A549 (cell line): ENCODE data around the gene UBE2S. TPM values are rescaled to one million over a fixed set of nuclear protein-coding genes. Genes with fewer than 3 reads are reported as not detected.
A peak's percentile ranks its signal among the peaks of the same experiment; 100 is the strongest.

Experiments
- ATAC-seq, 2 experiments: fragments of 200-7000 bp in 1 of 2; fragments of >200 bp in 1 of 2; cut with Nextera tagmentation in 1 of 2; cut with Tn5 transposase in 1 of 2; 3 replicates each; pipeline versions ENCODE4 v1.8.0 to v1.9.1; 2018 to 2020; ENCODE audit warnings: mild to moderate bottlenecking in 1 of 2, moderate library complexity in 1 of 2
- CTCF ChIA-PET: fragments of 300-600 bp; sonication (Branson Sonifier 250); formaldehyde crosslinking; extraction: SDS; loops from one replicate; lab custom pipeline; 2021; ENCODE audit warnings: antibody characterized with exemption, inconsistent platforms; lab: Yijun Ruan, JAX
- POLR2A ChIA-PET: fragments of 350-600 bp; formaldehyde crosslinking; extraction: SDS; loops from one replicate; lab custom pipeline; 2021; ENCODE audit warnings: antibody characterized with exemption, inconsistent platforms; lab: Yijun Ruan, JAX
- DNase-seq, 2 experiments: peaks; one replicate each; pipeline versions ENCODE4 v3.0.0 to v3.0.0-alpha.2; 2011 to 2016; ENCODE audit warnings: low read depth in 1 of 2, low spot score in 1 of 2
- FAIRE-seq: peaks from 2 replicates; lab custom pipeline; 2011; peaks lifted over from hg19 to GRCh38; lab: Jason Lieb, UNC
- H3K27ac ChIP-seq, 2 experiments: fragments of >200 bp; sonication (Bioruptor Twin); formaldehyde crosslinking; 3 replicates each; pipeline ENCODE4 v1.5.1; 2016 to 2017
- H3K4me1 ChIP-seq: fragments of >200 bp; sonication (Bioruptor Twin); formaldehyde crosslinking; 3 replicates; pipeline ENCODE4 v1.6.1; 2016
- H3K4me2 ChIP-seq: fragments of >200 bp; sonication (Bioruptor Twin); formaldehyde crosslinking; 3 replicates; pipeline ENCODE4 v1.6.1; 2016
- H3K4me3 ChIP-seq: fragments of >200 bp; sonication (Bioruptor Twin); formaldehyde crosslinking; 3 replicates; pipeline ENCODE4 v1.5.1; 2016
- H3K9me3 ChIP-seq: fragments of >200 bp; sonication (Bioruptor Twin); formaldehyde crosslinking; 3 replicates; pipeline ENCODE4 v1.6.1; 2016
- EHMT2 ChIP-seq: fragments of 200-600 bp; sonication (generic); IDR thresholded peaks from 2 replicates; pipeline ENCODE4 v1.6.1; 2016; ENCODE audit warnings: antibody characterized with exemption, low read depth, mild to moderate bottlenecking, moderate library complexity
- EP300 ChIP-seq, 2 experiments: fragments of >200 bp; sonication (Bioruptor Twin); formaldehyde crosslinking; IDR thresholded peaks; 2 replicates in 1 of 2; 3 replicates in 1 of 2; pipeline ENCODE4 v1.6.1; 2016 to 2017
- FOSB ChIP-seq: fragments of 250-450 bp; sonication (Bioruptor Pico); IDR thresholded peaks from 2 replicates; pipeline ENCODE4 v1.5.0; 2020; ENCODE audit warnings: mild to moderate bottlenecking, moderate library complexity
- HOXB13 ChIP-seq: fragments of 250-450 bp; sonication (Bioruptor Pico); IDR thresholded peaks from 2 replicates; pipeline ENCODE4 v1.5.0; 2020; ENCODE audit warnings: low read depth, mild to moderate bottlenecking, moderate library complexity
- JUN ChIP-seq, 2 experiments: fragments of >200 bp; sonication (Bioruptor Twin); formaldehyde crosslinking; IDR thresholded peaks; 2 replicates in 1 of 2; 3 replicates in 1 of 2; pipeline ENCODE4 v1.6.1; 2016 to 2017
- KDM5A ChIP-seq: fragments of 200-600 bp; sonication (generic); IDR thresholded peaks from 2 replicates; pipeline ENCODE4 v1.6.1; 2016; ENCODE audit warnings: antibody characterized with exemption, mild to moderate bottlenecking
- MAZ ChIP-seq: fragments of 150-350 bp; IDR thresholded peaks from 2 replicates; pipeline ENCODE4 v1.6.1; 2014; ENCODE audit warnings: antibody characterized with exemption, low read depth, low read length, borderline replicate concordance
- NFE2L2 ChIP-seq: fragments of 150-350 bp; conservative IDR thresholded peaks from 2 replicates; pipeline ENCODE4 v1.6.1; 2014; ENCODE audit warnings: low read length
- POLR2A ChIP-seq: IDR thresholded peaks from 2 replicates; pipeline ENCODE4 v1.6.1; 2012; ENCODE audit warnings: mild to moderate bottlenecking, low read length
- RAD21 ChIP-seq, 2 experiments: fragments of >200 bp in 1 of 2; sonication (Bioruptor Twin) in 1 of 2; formaldehyde crosslinking in 1 of 2; IDR thresholded peaks in 1 of 2; conservative IDR thresholded peaks in 1 of 2; 2 replicates in 1 of 2; 3 replicates in 1 of 2; pipeline ENCODE4 v1.6.1; 2012 to 2018; ENCODE audit warnings: inconsistent platforms in 1 of 2
- SREBF2 ChIP-seq: fragments of 450-650 bp; IDR thresholded peaks from 2 replicates; pipeline ENCODE4 v1.6.1; 2014; ENCODE audit warnings: mild to moderate bottlenecking, moderate library complexity
- ZFP36 ChIP-seq: fragments of 450-650 bp; IDR thresholded peaks from 2 replicates; pipeline ENCODE4 v1.6.1; 2014; ENCODE audit warnings: borderline replicate concordance; ENCODE audit not compliant: partially characterized antibody
- ZSCAN20 ChIP-seq: fragments of 250-450 bp; sonication (Bioruptor Pico); IDR thresholded peaks from 2 replicates; pipeline ENCODE4 v1.8.0; 2022; ENCODE audit warnings: mild to moderate bottlenecking, moderate library complexity
- WGBS: methylation state at CpG from one replicate; pipeline ENCODE4 v1.1.6; 2017; ENCODE audit errors: missing lambda C conversion rate; 5-methylcytosine and 5-hydroxymethylcytosine counted together
- polyA plus RNA-seq, 4 experiments: library from polyadenylated mRNA; depleted of rRNA in 3 of 4; stranded (reverse); fragments of >200 nt; fragmentation: RNase III in 1 of 4; extraction: RNeasy Plus Mini Kit Qiagen cat#74134 plus additional on column Dnase treatment in 1 of 4; gene quantifications; 2 replicates in 3 of 4; 3 replicates in 1 of 4; pipeline ENCODE4 v1.2.3, GENCODE V29; 2011 to 2017
- TF ChIP-seq, protein P1 (sequence below): IDR thresholded peaks from 2 replicates; pipeline ENCODE4 v1.6.1; 2012; ENCODE audit warnings: low read depth, borderline replicate concordance
- TF ChIP-seq, protein P2 (sequence below): fragments of 200-600 bp; sonication (generic); IDR thresholded peaks from 2 replicates; pipeline ENCODE4 v1.6.1; 2016; ENCODE audit warnings: antibody characterized with exemption, mild to moderate bottlenecking, moderate library complexity
- TF ChIP-seq, protein P3 (sequence below): fragments of 250-450 bp; sonication (Bioruptor Pico); IDR thresholded peaks from 2 replicates; pipeline ENCODE4 v1.5.0; 2020; ENCODE audit warnings: low read depth, mild to moderate bottlenecking, moderate library complexity
- TF ChIP-seq, protein P4 (sequence below): fragments of 450-650 bp; IDR thresholded peaks from 2 replicates; pipeline ENCODE4 v1.6.1; 2014; ENCODE audit warnings: antibody characterized with exemption
- TF ChIP-seq, protein P5 (sequence below): fragments of >200 bp; sonication (Bioruptor Twin); formaldehyde crosslinking; IDR thresholded peaks from 2 replicates; pipeline ENCODE4 v1.6.1; 2016
- TF ChIP-seq, protein P6 (sequence below): fragments of 250-450 bp; sonication (Bioruptor Pico); IDR thresholded peaks from 2 replicates; pipeline ENCODE4 v1.5.0; 2021; ENCODE audit warnings: mild to moderate bottlenecking, moderate library complexity, borderline replicate concordance
- TF ChIP-seq, protein P7 (sequence below): fragments of 150-350 bp; IDR thresholded peaks from 2 replicates; pipeline ENCODE4 v1.6.1; 2014; ENCODE audit warnings: low read depth, mild to moderate bottlenecking, low read length
- TF ChIP-seq, protein P8 (sequence below): fragments of >200 bp; sonication (Bioruptor Twin); formaldehyde crosslinking; IDR thresholded peaks from 3 replicates; pipeline ENCODE4 v1.6.1; 2016

Gene UBE2S
- polyA plus RNA-seq, 2 of the 4 experiments (the other 2 are of a cell fraction), result 139 to 295 TPM

DNA sequence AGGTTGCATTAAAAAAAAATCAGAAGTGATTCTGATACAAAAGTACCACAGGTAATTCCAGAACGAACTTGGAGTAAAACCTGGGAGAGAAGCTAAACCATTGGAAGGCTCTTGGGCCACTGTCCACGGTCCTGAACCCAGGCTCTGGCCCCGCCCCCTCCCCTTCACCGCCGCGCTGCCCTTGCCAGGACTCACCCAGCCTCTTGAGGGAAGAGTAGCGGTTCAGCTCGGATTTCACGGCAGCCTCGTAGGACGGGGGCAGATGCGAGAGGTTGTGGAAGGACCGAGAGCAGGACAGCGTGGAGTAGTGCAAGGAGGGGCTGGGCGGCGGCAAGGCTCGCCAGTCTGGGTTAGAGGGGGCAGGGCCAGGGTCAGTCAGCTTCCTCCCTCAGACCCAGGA lies 29.8 kb upstream of the UBE2S start (continued):
- TF ChIP-seq, protein P1, sequence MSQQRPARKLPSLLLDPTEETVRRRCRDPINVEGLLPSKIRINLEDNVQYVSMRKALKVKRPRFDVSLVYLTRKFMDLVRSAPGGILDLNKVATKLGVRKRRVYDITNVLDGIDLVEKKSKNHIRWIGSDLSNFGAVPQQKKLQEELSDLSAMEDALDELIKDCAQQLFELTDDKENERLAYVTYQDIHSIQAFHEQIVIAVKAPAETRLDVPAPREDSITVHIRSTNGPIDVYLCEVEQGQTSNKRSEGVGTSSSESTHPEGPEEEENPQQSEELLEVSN, result no peak
- TF ChIP-seq EHMT2 (peak; percentile 99), JUN (IDR thresholded peaks at IDR 0.05) (no peak), HOXB13 (CRISPR knock-in tag) (peak; percentile 85)
- TF ChIP-seq, protein P2, sequence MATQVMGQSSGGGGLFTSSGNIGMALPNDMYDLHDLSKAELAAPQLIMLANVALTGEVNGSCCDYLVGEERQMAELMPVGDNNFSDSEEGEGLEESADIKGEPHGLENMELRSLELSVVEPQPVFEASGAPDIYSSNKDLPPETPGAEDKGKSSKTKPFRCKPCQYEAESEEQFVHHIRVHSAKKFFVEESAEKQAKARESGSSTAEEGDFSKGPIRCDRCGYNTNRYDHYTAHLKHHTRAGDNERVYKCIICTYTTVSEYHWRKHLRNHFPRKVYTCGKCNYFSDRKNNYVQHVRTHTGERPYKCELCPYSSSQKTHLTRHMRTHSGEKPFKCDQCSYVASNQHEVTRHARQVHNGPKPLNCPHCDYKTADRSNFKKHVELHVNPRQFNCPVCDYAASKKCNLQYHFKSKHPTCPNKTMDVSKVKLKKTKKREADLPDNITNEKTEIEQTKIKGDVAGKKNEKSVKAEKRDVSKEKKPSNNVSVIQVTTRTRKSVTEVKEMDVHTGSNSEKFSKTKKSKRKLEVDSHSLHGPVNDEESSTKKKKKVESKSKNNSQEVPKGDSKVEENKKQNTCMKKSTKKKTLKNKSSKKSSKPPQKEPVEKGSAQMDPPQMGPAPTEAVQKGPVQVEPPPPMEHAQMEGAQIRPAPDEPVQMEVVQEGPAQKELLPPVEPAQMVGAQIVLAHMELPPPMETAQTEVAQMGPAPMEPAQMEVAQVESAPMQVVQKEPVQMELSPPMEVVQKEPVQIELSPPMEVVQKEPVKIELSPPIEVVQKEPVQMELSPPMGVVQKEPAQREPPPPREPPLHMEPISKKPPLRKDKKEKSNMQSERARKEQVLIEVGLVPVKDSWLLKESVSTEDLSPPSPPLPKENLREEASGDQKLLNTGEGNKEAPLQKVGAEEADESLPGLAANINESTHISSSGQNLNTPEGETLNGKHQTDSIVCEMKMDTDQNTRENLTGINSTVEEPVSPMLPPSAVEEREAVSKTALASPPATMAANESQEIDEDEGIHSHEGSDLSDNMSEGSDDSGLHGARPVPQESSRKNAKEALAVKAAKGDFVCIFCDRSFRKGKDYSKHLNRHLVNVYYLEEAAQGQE, result peak; percentile 98
- TF ChIP-seq, protein P3, sequence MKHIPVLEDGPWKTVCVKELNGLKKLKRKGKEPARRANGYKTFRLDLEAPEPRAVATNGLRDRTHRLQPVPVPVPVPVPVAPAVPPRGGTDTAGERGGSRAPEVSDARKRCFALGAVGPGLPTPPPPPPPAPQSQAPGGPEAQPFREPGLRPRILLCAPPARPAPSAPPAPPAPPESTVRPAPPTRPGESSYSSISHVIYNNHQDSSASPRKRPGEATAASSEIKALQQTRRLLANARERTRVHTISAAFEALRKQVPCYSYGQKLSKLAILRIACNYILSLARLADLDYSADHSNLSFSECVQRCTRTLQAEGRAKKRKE (CRISPR knock-in tag), result peak; percentile 78; the same call in 1 of the 2 replicates
- TF ChIP-seq, all 56 proteins: peak for 8

DNA sequence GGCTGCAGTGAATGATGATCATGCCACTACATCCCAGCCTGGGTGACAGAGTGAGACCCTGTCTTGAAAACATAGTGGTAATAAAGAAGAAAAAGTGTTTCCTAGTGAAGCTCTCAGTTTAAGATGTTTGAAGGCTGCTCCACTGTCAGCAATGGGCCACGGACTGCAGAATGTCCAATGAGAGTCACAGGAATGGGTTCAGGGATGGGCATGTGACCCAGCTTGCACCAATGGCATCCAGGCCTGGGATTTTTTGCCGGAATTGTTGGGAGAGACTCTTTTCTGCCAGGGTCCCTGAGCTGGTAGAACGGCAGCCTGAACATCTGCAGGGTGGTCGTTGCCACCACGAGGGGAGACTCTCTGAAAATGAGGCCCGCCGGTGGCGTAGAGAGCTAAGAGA lies 29.3 kb upstream of the UBE2S start:
- no peak for TF ChIP-seq NFE2L2
- TF ChIP-seq, protein P4, sequence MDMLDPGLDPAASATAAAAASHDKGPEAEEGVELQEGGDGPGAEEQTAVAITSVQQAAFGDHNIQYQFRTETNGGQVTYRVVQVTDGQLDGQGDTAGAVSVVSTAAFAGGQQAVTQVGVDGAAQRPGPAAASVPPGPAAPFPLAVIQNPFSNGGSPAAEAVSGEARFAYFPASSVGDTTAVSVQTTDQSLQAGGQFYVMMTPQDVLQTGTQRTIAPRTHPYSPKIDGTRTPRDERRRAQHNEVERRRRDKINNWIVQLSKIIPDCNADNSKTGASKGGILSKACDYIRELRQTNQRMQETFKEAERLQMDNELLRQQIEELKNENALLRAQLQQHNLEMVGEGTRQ, result peak; percentile 61
- DNase-seq, result no peak
- no peak for FAIRE-seq
- ChIA-PET POLR2A (interaction anchor here (1.1 to 1.7 kb wide), 2 partner anchors 29 to 30 kb away, joined by 3 to 12 read pairs; partner anchors contain the start of gene UBE2S), CTCF (interaction anchor here (0.7 to 2.9 kb wide), 21 partner anchors 9 to 296 kb away, joined by 3 to 23 read pairs (median 4); partner anchors contain the start of genes ISOC2 and TMEM238)
- 20% methylated on average over 8 of the region's 8 CpGs for WGBS
- Histone ChIP-seq H3K4me2 (no peak overlapping the region), H3K4me3 (no peak overlapping the region), H3K9me3 (no peaks in the 10 kb centered on the region; the same call in 2 of the 3 replicates), H3K27ac (no peak overlapping the region), H3K4me1 (peaks cover 5% of the 10 kb centered on the region; the same call in 2 of the 3 replicates)
- ATAC-seq, result no peak; a peak in 1 of 6 replicates

DNA sequence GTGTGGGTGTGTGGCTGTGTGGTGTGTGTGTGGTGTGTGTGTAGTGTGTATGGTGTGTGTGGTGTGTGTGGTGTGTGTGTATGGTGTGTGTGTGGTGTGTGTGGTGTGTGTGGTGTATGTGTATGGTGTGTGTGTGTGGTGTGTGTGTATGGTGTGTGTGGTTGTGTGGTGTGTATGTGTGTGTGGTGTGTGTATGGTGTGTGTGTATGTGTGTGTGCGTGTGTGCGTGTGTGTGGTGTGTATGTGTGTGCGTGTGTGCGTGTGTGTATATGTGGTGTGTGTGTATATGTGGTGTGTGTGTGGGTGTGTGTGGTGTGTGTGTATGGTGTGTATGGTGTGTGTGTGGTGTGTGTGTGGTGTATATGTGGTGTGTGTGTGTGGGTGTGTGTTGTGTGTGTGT lies 27.4 kb upstream of the UBE2S start:
- Histone ChIP-seq H3K4me3 (no peak overlapping the region), H3K27ac (no peak overlapping the region), H3K9me3 (peaks cover 3% of the 10 kb centered on the region; the same call in 1 of the 3 replicates), H3K4me2 (no peak overlapping the region), H3K4me1 (0 out of 3 replicates have a peak, but pooled peaks cover 3% of the 10 kb centered on the region)
- POLR2A ChIA-PET, result no interaction called here
- FAIRE-seq (no peak), DNase-seq (no peak), ATAC-seq (no peak)
- TF ChIP-seq ZFP36, result no peak
- no peak for TF ChIP-seq ZSCAN20
- TF ChIP-seq, protein P5, sequence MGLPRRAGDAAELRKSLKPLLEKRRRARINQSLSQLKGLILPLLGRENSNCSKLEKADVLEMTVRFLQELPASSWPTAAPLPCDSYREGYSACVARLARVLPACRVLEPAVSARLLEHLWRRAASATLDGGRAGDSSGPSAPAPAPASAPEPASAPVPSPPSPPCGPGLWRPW, result no peak
- TF ChIP-seq, protein P6, sequence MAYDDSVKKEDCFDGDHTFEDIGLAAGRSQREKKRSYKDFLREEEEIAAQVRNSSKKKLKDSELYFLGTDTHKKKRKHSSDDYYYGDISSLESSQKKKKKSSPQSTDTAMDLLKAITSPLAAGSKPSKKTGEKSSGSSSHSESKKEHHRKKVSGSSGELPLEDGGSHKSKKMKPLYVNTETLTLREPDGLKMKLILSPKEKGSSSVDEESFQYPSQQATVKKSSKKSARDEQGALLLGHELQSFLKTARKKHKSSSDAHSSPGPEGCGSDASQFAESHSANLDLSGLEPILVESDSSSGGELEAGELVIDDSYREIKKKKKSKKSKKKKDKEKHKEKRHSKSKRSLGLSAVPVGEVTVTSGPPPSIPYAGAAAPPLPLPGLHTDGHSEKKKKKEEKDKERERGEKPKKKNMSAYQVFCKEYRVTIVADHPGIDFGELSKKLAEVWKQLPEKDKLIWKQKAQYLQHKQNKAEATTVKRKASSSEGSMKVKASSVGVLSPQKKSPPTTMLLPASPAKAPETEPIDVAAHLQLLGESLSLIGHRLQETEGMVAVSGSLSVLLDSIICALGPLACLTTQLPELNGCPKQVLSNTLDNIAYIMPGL (CRISPR knock-in tag), result no peak
- TF ChIP-seq FOSB (CRISPR knock-in tag), result no peak
- no peak for TF ChIP-seq RAD21 (conservative IDR thresholded peaks at IDR 0.05 in 1 of 2, IDR thresholded peaks at IDR 0.05 in 1 of 2)
- TF ChIP-seq EP300 (IDR thresholded peaks at IDR 0.05), result no peak
- no peak for TF ChIP-seq MAZ
- TF ChIP-seq, protein P7, sequence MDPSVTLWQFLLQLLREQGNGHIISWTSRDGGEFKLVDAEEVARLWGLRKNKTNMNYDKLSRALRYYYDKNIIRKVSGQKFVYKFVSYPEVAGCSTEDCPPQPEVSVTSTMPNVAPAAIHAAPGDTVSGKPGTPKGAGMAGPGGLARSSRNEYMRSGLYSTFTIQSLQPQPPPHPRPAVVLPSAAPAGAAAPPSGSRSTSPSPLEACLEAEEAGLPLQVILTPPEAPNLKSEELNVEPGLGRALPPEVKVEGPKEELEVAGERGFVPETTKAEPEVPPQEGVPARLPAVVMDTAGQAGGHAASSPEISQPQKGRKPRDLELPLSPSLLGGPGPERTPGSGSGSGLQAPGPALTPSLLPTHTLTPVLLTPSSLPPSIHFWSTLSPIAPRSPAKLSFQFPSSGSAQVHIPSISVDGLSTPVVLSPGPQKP, result no peak
- no peak for TF ChIP-seq KDM5A
- TF ChIP-seq SREBF2, result no peak
- no peak for TF ChIP-seq POLR2A
- TF ChIP-seq, protein P8, sequence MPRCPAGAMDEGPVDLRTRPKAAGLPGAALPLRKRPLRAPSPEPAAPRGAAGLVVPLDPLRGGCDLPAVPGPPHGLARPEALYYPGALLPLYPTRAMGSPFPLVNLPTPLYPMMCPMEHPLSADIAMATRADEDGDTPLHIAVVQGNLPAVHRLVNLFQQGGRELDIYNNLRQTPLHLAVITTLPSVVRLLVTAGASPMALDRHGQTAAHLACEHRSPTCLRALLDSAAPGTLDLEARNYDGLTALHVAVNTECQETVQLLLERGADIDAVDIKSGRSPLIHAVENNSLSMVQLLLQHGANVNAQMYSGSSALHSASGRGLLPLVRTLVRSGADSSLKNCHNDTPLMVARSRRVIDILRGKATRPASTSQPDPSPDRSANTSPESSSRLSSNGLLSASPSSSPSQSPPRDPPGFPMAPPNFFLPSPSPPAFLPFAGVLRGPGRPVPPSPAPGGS, result no peak
- TF ChIP-seq EHMT2, result no peak
- CTCF ChIA-PET, result interaction anchor here (2.9 kb wide), 1 partner anchor 17 kb away, joined by 23 read pairs; no protein-coding TSS in a partner anchor
- 90% methylated on average over 4 of the region's 4 CpGs for WGBS
